Femur (tissue), 1 donor: Measurements from ENCODE around the gene MAP2K2.

Experiments
- DNase-seq: peaks from one replicate; pipeline ENCODE4 v3.0.0-alpha.2; 2017

Gene MAP2K2

DNA sequence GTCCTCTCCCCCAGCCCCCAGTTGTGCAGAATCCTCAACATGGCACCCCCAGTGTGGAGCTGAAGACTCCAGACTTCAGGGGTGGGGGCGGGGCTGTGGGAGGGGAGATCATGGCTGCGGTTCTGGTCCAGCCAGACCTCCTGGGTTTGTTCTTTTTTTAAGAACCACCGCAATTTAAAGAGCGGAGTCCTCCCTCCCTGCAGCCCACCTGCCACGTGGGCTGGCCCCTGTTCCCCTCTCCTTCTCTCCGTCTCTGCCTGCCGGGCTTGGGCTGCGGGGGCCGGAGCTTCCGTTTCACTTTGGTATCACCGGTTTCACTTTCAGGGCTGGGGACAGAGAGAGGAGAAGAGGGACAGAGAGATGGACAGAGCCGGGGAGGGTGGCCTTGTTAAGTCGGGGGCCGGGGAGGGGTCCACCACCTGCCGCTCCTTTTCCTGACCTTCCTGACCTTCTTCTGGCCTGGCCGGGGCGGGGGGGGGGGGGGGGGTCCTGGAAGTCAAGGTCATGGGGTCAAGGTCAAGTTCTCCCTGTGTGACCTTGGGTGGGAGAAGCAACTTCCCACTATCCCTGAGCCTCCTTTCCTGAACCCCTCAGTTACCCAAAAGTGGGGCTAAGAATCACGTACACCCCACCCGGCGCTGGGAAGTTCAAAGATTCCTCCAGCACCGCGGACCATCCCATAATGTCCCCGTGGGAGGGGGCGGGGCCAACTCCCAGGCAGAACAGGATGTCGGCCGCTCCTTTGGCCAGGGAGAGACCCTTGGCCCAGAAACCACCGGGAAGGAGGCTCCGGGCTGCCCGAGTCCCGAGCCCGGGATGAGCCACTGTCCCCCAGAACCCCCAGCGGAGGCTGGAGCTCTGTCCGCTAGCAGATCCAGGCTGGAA, 45.9 kb downstream of the MAP2K2 start:
- DNase-seq: peak; percentile 80

DNA sequence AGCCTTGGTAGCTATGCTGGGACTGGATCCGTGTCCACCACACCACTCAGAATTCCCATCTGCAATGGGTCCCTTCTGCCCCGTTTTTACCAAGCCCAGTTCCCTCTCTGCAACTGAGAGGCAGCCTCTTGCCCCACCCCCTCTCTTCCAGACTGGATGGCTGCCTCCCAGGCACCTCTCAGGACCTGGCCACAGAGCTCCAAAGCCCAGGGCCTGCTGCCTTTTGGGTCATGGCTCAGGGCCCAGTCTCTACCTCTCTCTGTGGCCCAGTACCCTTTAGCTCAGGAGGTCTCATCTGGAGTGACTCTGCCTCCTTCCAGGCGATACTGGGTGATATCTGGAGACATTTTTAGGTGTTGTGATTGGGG, 46.9 kb downstream of the MAP2K2 start:
- DNase-seq: no peak

DNA sequence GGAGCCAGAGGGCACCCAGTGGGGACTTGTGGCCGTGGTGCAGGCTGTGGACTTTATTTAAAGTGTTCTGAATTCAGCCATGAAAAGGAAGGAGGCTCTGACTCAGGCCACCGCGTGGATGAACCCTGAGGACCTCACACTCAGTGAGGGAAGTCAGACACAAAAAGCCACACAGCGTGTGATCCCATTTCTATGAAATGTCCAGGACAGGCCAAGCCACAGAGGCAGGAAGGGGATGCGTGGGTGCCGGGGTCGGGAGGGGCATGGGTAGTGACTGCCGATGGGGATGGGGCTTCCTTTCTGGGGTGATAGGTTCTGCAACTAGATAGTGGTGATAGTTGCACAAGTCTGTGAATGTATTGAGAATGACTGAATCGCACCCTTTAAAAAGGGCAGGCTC, 48.5 kb downstream of the MAP2K2 start:
- DNase-seq: peak; percentile 17

DNA sequence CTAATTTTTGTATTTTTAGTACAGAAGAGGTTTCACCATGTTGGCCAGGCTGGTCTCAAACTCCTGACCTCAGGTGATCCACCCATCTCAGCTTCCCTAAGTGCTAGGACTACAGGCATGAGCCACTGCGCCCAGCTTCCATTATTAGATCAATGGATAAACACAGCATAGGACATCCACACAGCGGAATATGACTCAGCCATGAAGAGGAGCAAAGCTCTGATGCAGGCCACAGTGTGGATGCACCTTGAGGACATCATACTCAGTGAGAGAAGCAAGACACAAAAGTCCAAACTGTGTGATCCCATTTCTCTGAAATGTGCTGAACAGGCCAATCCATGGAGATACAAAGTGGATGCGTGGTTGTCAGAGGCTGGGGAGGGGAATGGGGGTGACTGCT, 52.3 kb downstream of the MAP2K2 start:
- DNase-seq: no peak

DNA sequence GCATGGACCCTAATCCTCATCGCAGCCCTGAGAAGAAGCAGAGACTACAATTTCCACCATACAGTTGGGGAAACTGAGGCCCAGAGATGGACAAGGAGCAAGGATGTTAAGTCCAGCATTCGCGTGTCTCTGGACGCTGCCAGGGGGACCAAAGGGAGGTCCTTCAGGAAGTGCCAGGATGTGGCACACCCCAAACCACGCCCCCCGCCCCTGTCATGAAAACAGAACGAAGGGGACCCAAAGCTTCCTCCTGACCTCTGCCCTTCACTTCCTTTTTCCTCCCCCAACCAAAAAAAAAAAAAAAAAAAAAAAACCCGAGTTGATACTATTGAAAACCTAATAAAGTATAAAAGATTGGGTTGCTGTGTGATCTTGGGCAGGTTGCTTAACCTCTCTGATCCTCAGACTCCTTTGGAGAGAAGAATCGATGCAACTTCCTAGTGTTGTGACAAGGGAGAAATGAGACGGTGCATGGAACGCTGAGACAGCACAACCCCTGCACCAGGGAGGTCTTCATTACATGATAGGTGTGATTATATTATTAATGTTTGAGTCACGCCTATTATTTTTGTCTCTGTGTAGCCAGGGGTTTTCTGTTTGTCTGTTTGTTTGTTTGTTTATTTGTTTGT, 54.5 kb downstream of the MAP2K2 start:
- peak; percentile 31 for DNase-seq

DNA sequence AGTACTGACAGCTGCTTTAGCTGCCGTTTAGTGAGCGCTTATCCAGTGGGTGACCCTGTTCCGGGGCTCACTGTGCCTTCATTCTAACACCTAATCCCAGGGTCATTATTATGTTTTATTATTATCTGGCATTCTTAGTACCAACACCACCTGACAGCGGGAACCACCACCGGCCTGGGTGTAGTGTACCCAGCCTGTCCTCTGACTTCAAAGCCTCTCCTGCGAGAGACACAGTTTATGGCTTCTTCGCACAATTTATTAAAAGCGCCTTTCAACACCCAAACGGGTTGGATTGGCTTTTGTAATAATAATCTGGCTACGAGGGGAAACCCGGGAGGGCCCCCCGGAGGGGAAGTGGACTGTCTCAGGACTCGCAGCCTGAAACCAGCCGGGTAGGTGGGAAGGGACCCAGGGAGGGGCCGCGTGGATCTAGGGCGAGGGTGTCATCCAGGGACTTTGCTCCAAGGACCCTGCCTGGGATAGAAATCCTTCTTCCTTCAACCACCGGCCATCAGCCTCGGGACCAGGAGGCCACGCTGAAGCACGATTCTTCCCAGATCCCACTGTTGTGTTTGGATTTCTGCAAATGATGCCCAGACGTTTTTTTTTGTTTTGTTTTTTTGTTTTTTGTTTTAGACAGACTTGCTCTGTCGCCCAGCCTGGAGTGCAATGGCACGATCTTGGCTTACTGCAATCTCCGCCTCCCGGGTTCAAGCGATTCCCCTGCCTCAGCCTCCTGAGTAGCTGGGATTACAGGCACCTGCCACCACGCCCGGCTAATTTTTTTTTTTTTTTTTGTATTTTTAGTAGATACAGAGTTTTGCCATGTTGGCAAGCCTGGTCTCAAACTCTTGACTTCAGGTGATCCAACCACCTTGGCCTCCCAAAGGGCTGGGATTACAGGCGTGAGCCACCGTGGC, 55.6 kb downstream of the MAP2K2 start:
- DNase-seq: peak; percentile 28

DNA sequence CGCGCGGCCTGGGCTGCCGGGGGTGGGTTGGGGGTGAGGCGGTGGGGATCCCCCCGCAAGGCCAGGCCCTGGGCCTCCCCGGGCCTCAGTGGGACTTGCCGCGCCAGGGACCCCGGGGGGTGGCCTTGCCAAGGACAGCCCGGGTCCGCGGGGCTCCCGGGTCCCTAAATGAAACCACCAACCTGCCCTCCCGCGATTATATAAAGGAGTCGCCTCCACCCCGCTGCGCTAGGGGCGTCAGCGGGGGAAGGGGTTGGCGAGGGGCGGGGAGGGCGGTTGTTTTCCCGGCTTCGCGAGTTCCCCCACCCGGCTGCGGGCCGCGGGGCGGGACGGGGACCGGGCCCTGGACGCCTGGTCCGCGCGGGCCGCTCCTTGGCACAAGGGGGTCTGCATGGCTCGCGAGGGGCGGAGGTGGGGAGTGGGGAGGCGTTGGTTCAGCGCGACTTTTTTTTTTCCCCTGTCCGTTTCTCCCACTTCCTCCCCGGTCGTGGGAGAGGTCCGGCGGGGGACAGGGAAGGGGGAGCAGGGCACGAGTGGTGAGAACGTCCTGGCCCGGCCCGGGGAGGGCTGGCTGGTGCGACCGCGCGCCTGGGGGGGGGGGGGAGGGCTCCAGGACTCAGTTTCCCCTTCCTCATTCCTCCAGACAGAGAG, 56.4 kb downstream of the MAP2K2 start:
- peak; percentile 59 for DNase-seq

DNA sequence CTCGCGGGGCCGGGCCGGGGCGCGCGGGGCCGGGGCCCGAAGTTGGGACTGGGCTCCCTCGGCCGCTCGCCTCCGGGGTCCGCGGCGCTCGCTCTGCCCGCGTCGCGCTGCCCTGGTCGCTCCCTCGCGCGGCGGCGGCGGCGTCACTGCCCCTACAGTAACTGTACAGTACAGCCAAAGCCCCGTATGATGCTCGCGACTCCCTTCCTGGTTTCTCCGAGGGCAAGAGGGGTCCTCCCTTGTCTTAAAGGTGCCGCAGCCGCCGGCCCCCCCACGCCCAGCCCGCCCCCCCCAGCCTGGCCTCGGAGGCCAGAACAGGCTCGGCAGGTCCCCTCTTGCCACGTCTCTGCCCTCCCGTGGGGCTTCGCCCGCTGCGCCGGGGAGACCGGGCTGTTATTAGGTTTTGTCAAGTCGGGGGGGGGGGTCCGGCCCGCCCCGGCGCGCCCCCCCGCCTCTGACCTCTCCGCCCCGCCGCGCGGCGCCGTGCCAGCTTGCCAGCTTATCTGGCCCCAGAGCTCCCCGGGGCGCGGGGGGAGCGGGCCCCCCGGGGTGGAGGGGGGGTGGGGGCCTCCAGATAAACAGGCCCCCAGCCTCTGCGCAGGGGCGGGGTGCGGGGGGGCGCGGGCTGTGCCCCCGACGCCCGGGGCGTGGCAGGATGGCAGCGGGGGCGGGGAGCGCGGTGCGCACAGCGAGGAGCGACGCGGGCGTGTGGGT, 57.1 kb downstream of the MAP2K2 start, which contains the start of gene ZBTB7A:
TSS of gene ZBTB7A (minus strand) at position 218 of the 714 bp plus-strand sequence. CDS start 11,667 bp downstream, outside the sequence.
- DNase-seq: peak; percentile 90

DNA sequence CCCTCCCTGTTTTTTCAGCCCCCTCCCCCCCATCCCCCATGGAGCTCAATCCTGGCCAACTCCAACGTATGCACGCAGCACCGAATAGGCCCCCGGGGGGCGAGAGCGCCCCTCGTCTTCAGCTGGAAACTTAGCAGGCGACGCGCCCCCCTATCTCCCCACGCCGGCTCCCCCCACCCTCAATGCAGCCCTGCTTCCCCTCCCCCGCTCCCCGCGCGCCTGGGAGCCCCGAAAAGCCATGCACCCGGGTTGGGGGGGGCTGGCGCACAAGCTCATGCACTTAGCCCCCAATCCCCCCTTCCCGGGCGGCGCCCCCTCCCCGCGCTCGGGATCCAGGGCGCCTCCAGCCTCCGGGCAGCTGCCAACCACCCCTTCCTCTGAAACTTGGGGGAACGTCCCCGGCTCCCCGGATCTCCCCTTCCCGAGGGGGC, 57.7 kb downstream of the MAP2K2 start:
- DNase-seq: no peak

DNA sequence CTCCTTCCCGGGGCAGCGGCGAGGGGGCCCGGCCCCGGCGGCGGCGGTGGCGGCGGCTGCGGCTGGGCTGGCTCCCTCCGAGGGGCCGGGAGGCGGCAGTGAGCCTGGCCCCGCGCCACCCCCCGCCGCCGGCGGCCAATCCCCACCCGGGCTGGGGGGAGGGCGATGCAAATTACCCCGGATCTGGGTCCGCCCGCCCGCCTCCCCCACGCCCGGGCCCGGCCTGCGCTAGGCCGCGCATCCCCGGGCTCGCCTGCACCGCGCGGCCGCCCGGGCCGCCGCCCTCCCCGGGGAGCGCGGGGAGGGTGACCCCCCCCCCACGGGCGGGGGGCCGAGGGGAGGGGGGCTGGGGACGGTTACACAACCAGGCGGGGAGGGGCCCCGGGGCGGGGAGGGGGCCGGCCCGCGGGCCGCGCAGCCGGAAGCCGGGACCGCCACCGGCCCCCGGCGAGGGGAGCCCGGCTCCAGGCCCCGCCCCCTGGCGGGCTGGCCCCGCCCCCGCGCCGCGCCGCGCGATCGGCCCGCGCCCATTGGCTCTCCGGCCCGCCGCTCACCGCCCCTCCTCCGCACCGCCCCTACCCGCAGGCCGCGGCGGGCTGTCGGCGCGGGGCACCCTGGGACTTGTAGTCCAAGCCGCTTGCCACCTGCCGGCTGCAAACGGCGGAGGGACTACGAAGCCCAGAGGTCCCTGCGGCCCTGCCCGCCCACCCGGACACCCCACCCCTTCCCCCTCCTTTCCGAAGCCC, 58.3 kb downstream of the MAP2K2 start:
- peak; percentile 98 for DNase-seq

DNA sequence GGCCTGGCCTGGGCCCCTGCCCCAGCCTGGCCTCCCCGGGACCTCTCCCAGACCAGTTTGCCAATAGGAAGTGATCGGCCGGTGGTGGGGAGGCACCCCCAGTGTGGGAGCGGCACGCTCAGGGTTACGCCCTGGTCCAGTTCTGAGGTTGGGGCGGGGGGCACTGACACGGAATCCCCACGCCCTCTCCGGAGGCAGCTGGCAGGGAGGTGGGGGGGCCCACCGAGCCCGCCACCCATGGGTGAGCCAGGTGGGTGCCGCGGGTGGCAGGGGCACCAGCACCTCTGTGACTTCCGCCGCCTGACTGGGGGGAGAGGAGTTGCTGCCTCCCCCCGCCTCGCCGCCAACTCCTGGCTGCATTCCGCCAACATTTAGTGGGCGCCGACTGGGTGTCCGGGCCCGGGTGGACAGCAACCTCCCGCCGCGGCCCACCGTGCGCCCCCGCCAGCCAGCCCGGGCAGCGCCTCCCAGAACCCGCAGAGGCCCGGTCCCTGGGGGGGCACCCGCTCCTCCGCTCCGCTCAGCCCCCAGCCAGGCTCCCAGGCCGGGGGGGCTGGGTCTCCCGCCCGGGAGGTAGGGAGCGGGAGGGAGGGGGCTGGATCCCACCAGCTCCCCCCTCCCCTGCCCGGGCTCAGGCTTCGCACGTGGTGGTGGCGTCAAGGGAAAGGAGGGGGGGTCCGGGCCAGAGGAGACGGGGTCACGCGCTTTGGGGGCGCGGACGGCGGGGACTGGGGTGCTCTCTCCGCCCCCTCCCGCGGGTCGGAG, 59.2 kb downstream of the MAP2K2 start:
- DNase-seq: peak; percentile 71

DNA sequence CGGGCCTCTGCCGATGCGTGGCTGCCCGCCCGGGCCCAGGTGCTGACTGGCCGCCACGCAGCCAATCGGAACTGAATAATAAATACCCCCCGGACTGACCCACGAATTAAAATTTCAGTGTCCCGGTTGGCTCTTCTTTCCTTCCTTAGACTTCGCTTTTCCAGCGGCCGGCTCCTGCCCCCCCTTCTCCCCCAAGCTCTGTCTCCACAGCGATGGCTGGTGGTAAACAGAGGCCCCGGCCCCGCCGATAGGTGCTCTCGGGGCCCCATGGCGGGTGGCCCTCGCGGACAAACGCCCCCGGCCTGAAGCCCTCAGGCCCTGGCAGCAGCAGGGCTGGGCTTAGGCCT, 59.8 kb downstream of the MAP2K2 start:
- no peak for DNase-seq

DNA sequence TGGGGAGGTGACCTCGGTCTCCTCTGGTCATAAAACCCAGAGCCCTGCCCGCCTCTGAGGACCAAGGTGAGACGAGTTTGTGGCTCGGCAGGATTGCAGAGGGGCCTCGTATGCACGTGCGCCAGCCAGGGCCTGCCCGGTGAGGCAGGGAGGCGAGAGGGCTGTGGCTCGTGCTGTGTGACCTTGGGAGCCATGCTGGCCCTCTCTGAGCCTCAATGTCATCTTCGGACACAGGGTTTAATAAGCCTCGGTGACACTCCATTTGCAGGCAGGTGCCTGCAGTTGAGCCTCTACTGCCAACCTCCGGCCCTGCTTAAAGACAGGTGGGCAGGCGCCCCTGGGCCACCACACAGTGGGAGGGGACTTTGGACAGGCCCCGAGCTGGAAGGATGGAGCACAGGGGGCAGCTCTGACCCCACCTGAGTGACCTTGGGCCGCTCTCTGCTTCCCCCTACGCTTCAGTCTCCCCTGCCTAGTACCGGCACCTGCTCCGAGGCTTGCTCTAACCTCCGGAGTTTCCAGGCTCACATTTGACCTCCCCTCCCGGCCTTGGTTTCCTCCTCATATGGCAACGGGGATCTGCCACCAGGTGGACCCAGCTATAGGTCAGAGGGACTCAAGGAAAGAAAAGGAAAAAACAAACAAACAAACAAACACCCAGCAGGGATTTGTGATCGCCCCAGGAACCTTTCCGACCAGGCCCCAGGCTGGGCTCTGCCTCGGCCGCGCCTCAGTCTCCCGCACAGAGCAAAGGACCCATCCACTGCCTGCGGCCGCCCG, 60.4 kb downstream of the MAP2K2 start:
- no peak for DNase-seq

DNA sequence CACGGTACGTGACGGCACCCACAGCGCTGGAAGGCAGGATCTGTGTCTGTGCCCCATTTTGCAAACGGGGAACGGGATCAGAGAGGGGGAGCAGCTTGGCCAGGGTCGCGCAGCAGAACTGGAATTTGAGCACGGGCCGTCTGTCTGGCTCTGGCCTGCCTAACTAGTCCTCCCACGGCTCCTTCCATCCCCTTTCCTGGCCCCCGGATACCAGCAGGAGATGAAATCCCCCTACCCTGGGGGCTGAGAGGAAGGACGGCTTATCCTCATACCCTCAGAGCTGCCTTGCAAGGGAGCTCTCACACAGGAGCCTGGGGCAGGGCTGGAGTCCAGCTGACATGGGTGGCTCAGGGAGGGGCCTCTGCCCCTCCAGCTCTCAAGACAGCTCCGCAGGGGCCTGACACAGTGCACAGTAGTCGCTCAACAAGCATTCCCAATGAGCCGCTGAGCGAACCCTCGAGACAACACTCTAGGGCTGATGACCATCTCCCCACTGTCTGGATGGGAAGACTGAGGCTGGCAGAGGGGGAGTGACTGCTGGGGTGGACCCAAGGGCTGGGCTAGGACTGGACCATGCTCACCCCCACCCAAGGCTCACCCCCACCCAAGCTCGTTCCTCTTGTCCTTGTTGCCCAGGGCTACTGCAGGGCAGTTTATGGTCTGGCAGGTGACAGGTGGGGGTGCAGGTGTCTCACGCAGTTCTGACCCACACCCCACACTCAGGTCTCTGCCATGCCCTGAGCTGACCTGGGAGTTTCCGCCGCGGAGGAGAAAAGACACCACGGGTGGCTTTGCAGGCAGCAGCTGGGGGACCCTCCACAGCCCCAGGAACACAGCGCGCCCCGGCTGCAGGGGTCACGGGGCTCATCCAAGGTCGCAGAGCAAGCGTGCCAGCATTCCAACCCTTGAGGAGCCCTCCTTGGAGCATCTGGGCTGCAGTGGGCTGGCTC, 61.2 kb downstream of the MAP2K2 start:
- DNase-seq: no peak

DNA sequence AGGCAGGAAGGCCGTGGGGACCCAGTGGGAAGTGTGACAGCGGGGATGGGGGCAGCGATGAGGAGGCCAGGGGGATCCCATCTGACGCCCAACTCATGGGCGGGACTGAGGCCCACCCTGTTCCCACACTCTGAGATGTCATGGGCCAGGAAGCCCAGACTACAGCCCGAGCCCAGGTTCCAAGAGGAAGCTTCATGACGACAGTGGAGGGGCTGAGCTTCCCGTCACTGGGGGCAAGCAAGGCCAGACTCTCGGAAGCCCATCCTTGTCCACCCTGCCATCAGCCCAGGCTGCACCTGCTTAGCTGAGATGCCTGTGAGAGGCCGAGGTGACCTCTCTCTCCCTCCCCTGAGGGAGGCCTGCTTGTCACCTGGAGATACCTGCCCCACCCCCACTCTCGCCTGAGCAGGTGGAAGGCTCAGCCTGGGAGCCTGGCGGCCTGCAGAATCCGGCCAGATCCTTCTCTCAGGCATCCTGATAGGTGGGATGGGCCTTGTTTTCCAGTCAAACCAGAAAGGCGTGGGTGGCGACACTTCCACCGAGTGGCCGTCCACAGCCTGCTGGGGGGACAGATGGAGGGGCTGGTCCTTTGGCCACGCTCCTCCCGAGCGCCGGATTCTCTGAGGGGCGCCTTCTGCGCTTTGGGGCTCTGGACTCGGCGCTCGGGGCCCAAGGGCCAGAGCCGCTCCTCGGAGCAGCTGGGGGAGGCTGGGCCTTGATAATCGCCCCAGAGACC, 62.1 kb downstream of the MAP2K2 start:
- peak; percentile 22 for DNase-seq

DNA sequence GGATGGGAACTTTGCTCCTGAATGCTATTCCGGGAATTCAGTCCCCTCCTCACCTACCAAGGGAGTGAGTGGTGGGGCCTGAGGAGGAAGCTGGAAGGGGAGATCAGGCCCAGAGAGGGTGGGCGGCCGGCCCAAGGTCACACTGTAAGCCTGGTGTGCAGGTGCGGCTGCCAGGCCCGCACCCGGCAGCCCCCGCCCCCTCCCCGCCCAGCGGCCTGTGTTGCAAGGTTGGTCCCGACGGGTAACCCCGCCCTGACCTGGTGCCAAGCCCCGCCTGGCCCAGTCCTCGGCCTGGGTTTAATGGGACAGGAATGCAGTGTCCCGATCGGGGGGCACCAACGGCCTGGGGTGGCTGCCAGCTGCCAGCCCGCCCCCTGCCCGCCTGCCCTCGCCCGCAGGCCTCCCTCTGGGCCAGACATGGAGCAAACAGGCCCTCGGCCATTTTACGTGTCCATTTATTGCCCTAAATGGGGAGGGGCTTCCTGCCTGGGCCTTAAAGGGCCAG, 62.7 kb downstream of the MAP2K2 start:
- no peak for DNase-seq

DNA sequence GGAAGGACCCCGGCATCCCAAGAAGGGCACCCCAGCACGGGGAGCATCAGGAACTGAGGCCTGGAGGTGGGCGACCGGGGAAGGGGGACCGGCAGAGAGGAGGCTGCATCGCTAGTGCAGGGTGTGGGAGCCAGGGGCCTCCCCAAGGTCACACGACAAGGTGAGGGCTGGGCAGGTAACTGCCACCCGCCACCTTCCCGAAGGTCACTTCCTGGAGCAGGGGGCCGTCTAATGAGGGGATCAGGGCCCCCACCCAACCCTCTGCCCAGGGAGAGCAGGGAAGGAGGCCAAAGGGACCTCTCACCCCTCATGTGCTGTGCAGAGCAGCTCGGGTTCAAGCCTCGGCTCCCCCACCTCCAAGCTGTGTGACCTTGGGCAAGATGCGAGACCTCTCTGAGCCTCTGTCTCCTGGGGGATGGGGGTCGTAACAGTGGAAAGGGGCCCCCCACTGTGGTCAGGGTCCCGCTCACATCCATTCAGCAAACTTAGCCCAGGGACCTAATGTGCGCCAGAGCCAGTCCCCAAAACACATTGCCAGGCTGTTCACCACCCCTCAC, 63.2 kb downstream of the MAP2K2 start:
- no peak for DNase-seq
